HTERT RPE-1 (cell line): Measurements from ENCODE around the gene INSC.
"Not testable (repeated sequence)": the region's sequence is repeated elsewhere in the genome, so short reads cannot be mapped to it uniquely, and the experiment has no call there.

Experiments used
- in situ Hi-C: fragments of 300-500 bp; cut with MboI; formaldehyde crosslinking; loops from 4 replicates; pipeline ENCODE4 v1.14.3; 2020; ENCODE audit warnings: low sequenced_read_pairs

INSC gene, protein sequence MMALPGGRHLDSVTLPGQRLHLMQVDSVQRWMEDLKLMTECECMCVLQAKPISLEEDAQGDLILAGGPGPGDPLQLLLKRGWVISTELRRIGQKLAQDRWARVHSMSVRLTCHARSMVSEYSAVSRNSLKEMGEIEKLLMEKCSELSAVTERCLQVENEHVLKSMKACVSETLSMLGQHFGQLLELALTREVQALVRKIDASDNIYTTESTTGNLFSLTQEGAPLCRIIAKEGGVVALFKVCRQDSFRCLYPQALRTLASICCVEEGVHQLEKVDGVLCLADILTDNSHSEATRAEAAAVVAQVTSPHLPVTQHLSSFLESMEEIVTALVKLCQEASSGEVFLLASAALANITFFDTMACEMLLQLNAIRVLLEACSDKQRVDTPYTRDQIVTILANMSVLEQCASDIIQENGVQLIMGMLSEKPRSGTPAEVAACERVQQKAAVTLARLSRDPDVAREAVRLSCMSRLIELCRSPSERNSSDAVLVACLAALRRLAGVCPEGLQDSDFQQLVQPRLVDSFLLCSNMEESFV

DNA sequence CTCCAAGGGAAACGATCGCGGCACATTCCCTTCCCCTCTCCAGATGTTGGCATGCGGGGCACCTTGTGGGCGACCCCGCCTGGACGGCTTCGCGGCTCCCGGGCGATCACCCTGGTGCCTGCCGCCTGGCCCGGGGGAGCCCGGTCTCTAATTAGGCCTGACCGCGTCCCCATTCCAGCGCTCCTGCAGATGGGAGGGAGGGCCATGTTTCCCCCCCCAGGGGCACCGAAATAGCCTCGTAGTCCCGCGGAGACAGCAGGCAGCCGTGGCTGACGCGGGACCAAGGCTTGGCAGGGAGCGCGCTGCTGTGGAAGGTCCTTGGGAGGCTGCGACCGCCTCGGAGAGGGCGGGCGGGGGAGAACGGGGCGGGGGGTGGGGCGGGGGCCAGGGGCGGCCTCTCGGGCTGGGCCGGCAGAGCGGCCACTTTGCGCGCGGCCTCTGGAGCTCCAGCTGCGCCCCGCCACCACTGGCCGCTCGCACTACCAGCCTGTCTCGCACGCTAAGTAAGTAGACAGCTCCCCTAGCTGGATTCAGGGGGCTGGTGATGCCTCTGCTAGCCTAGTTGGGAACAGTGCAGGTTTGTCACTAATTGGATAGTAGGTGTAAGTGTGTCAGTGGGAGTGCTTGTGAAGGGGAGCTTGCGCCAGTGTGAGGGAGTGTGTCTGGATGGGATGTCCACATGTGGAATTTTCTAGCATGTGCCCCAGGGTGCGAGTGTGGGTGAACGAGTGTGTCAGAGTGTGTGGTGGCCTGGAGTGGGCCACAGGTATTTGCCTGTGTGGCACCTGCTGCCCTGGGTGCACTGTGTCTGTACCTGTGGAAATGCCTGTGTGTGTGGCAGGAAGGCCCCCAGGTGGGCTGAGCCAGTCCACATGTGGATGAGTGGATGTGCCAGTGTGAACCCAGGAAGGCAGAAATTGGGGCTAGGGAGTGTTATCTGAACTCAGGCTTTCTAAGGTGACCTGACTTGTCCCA lies at the start of gene INSC:
Gene INSC (plus strand): TSS at position 423 of the 975 bp plus-strand sequence. CDS start 34,252 bp downstream, outside the sequence.
- in situ Hi-C loops: no loop called here

- in situ Hi-C loops: not testable (repeated sequence)
Observed at GRCh38 chr11:15069751-15070150, 45.0 kb upstream of the INSC start.

DNA sequence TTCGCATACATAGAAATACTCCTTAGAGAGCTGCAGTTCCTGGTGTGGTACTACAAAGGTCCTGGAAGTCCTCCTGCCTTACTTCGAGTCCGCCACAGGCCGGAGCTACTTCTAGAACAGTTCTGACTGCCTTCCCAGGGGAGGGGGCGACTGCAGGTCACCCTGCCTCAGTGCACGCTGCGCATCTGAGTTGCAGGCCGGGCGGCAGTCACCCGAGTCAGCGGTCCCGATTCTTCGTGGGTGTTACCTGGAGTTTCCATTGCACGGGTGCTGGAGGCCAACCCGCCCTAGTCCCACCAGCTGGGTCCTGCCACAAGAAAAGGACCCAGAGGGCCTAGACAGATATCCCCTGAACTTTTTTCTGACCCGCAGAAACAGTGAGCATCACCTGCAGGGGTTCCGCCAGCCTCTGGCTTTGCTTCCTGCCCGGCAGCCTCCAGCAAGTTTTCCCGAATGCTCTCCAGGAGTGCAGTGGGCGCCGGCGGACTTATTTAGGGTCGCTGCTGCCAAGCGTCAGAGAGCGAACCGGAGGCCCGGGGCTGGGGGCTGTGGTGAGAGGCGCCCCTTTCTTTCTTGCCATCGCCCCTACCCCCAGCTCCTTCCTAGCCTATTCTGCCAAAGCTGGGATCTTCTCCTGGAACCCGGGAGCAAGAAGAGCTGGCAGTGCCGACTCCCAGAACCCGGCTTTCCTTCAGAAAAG lies 43.0 kb upstream of the INSC start:
- in situ Hi-C loops: no loop called here

DNA sequence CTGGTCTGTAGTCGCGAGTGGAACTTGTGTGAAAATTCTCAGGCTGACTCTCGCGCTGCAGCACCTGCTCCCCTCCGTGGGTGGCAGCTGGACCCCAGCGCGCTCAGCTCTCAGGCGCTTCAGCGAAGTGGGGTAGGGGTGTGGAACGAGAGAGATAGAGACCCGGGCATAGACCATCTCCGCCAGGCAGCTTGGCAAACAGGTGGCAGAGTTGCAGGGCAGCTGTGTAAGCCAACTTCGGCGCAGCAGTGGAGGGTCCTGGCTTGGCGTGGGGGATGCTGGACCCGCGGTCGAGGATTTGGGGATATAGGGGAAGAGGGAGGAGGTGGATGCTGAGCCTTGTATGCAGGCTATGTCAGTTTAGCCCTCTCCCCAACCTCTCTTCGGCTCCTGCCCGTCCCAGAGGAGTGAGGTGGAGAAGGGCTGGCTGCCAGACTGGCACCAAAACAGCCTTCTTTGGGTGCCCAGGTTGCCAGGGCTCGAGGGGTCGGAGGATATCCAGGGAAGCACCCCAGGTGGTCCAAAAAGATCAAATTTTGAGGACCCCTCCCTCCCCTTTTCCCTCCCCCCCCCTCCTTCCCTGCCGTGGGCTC lies 42.1 kb upstream of the INSC start:
- in situ Hi-C loops: no loop called here

DNA sequence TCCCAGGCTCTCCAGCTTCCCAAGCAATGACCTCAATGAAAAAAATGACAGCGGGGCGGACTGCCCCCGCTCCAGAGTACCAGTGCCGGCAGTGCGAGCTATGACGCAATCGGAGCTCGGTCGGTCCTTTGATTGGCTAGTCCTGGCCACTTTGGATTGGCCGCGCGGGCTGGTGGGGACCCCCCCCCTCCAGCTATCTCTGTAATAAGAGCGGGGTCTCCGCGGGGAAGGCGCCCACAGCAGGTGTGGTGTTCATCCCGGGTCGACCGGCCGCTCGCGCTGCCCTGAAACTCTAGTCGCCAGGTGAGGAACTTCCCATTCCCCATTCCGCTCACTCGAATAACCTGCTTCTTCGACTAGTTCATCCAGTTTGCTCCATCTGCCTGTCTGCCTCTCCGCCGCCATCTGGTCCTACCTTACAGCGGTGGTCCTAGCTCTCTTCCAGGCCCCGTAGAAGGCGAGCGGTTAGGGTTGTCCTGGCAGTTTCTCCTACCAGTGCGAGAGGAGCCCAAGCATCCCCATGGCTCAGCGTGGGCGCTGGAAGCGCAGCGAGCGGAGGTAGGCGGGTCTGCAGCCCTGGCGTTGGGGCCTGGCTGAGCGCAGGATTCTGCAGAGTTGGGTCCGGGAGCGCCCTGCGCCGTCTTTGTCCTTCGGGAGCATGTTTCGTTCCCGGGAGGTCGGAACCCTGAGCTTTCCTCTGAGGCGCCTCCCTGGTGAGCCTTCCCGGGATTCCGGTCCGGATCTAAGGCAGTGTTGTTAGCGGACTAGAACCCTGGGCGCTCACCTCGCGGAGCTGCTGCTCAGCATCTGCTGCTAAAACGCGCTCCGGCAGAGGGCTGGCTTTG lies 41.1 kb upstream of the INSC start, which contains the start of gene CALCB:
Gene CALCB (plus strand): TSS at position 233 of the 845 bp plus-strand sequence. CDS start 1,126 bp downstream, outside the sequence.
- in situ Hi-C loops: no loop called here

- in situ Hi-C loops: no loop called here
Observed at GRCh38 chr11:15074206-15075161, 40.2 kb upstream of the INSC start.

- in situ Hi-C loops: no loop called here
Observed at GRCh38 chr11:15075162-15075526, 39.6 kb upstream of the INSC start.

GRCh38 chr11:15091175-15091574 lies 23.5 kb upstream of the INSC start:
- in situ Hi-C loops: no loop called here

DNA sequence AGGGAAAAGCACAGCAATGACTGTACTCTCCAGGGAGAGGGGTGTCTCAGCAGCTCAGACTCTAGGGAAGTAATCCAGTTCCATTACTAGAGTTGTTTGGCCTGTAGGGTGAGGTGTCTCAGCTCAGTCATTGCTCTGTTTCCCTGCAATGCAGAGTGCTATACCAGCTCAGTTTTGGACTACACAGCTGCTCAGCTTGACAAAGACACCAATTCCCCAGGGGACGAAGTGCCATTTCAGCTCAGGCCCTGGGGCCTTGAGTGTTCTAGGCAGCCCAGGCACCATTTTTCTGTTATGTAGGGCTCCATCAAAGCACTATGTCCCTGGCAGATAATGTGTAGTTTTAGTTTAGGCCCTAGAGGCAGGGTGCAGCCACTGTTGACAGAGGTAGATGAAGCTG lies 23.1 kb upstream of the INSC start:
- in situ Hi-C loops: no loop called here

GRCh38 chr11:15093432-15093831 lies 21.3 kb upstream of the INSC start:
- in situ Hi-C loops: no loop called here

DNA sequence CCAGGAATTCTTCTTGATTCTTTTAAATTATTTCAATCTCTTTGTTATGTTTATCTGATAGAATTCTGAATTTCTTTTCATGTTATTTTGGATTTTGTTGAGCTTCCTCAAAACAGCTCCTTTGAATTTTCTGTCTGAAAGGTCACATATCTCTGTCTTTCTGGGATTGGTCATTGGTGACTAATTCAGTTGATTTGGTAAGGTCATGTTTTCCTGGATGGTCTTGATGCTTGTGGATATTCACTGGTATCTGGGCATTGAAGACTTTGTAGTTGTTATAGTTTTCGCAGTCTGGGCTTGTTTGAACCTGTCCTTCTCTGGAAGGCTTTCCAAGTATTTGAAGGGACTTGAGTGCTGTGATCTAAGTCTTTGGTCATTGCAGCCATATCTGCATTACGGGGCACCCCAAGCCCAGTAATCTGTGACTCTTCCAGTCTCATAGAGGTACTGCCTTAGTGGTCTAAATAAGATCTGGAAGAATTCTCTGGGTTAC lies 18.9 kb upstream of the INSC start:
- in situ Hi-C loops: no loop called here

GRCh38 chr11:15097411-15097810 lies 17.3 kb upstream of the INSC start:
- in situ Hi-C loops: no loop called here

GRCh38 chr11:15099267-15099666 lies 15.5 kb upstream of the INSC start:
- in situ Hi-C loops: no loop called here

DNA sequence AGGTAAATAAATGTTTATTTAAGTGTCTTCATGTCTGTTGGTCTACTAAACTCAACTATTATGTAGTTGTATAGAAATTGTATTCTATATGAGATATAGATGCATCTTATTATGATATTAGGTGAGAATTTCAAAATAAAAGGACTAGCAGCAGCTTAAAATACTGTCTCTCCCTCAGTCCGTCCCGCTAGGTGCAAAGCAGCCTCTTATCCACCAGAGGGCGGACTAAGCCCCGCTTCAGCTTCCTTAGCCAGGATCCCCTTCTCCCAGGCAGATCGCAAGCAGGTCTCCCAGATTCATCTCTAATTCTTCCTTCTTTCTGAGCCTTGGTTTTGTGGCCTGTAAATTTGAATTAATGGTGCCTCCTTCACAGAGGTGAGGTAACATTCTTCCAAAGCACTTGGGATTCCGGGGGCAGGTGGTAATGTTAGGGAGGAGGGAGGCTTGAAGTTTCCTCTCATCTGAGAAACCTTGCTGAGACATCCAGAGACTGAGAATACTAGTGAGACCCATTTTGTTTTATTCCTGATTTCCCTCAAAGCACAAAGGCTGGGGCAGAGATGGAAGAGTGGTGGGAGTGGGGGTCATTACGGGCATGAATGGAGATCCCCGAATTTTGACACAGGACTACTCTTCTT lies 13.5 kb upstream of the INSC start:
- in situ Hi-C loops: no loop called here

- in situ Hi-C loops: no loop called here
Observed at GRCh38 chr11:15104166-15104565, 10.6 kb upstream of the INSC start.

- in situ Hi-C loops: no loop called here
Observed at GRCh38 chr11:15106201-15106965, 8.3 kb upstream of the INSC start.
